Measurements from ENCODE around the gene DPY19L1.
"Not testable (repeated sequence)": the region's sequence is repeated elsewhere in the genome, so short reads cannot be mapped to it uniquely, and the experiment has no call there.

DNA sequence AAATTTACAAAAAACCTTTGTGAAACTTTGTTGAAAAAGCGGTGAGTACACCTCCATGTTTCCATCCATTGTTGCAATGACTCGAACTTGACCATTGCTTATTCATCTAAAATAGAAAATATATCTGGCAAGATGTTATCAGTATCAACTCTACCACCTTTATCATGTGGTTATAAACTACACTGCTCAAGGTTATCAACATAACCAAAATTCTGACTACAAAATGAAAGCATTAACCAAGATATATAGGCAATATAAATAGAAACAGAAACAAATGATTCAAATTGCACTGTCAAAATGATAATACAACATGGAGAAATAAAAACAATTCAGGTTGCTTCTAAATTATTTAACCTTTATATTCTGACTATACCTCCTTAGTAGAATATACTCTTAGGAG lies 58.2 kb downstream of the DPY19L1 start:
- TF ChIP-seq, protein P1, sequence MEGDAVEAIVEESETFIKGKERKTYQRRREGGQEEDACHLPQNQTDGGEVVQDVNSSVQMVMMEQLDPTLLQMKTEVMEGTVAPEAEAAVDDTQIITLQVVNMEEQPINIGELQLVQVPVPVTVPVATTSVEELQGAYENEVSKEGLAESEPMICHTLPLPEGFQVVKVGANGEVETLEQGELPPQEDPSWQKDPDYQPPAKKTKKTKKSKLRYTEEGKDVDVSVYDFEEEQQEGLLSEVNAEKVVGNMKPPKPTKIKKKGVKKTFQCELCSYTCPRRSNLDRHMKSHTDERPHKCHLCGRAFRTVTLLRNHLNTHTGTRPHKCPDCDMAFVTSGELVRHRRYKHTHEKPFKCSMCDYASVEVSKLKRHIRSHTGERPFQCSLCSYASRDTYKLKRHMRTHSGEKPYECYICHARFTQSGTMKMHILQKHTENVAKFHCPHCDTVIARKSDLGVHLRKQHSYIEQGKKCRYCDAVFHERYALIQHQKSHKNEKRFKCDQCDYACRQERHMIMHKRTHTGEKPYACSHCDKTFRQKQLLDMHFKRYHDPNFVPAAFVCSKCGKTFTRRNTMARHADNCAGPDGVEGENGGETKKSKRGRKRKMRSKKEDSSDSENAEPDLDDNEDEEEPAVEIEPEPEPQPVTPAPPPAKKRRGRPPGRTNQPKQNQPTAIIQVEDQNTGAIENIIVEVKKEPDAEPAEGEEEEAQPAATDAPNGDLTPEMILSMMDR (IDR thresholded peaks at IDR 0.05; ENCODE audit: low read depth, low read length, poor library complexity, severe bottlenecking), result not testable (repeated sequence)
- TF ChIP-seq EZH2phosphoT487 (IDR thresholded peaks at IDR 0.05; ENCODE audit: borderline replicate concordance, low read length), result not testable (repeated sequence)
